ENCODE data around the gene PRKN. TPM values are rescaled to one million over a fixed set of nuclear protein-coding genes. Genes with fewer than 3 reads are reported as not detected.

PRKN gene
- total and polyA plus RNA-seq, 2 donors (not counting 3 experiments of a cell fraction or from before 2014, with no cell fraction given), result 0.06 TPM; not detected in 1

GRCh38 chr6:162178666-162179065 lies 548.9 kb downstream of the PRKN start:
- TF ChIP-seq, protein P1, sequence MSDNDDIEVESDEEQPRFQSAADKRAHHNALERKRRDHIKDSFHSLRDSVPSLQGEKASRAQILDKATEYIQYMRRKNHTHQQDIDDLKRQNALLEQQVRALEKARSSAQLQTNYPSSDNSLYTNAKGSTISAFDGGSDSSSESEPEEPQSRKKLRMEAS (IDR thresholded peaks at IDR 0.05; ENCODE audit: insufficient read depth, insufficient read length), result no peak
- TF ChIP-seq MYC (IDR thresholded peaks at IDR 0.05; ENCODE audit: low read depth, low read length) (no peak), POLR2AphosphoS5 (IDR thresholded peaks at IDR 0.05; ENCODE audit: insufficient read depth, low read depth, low read length) (no peak), POLR2A (IDR thresholded peaks at IDR 0.05; ENCODE audit: low read depth, low read length) (no peak)
- BruUV-seq (replicated peaks), result no TSS peak
- DNase-seq (ENCODE audit: low read depth, low spot score) (no peak), FAIRE-seq (no peak)
- ChIA-PET CTCF (no interaction called here), POLR2A (no interaction called here)
- no peaks in the 10 kb centered on the region for H3K27me3 ChIP-seq (ENCODE audit: control insufficient read depth in 2 of 2, insufficient read depth in 2 of 2, low read length in 2 of 2)
- no peaks in the 10 kb centered on the region for H3K36me3 ChIP-seq (ENCODE audit: control insufficient read depth in 2 of 2, extremely low read depth in 1 of 2, insufficient read depth in 2 of 2, low read length in 2 of 2)
- H2AFZ ChIP-seq (ENCODE audit: low read depth, low read length), result no peak overlapping the region
- H4K20me1 ChIP-seq (replicated peaks; ENCODE audit: control insufficient read depth, extremely low read depth, insufficient read depth, low read length), result no peaks in the 10 kb centered on the region
- H3K9me3 ChIP-seq (replicated peaks; ENCODE audit: control insufficient read depth, insufficient read depth, low read length), result no peaks in the 10 kb centered on the region
- no peak overlapping the region for H3K4me2 ChIP-seq (ENCODE audit: insufficient read depth, low read length)
- no peaks in the 10 kb centered on the region for H3K9me1 ChIP-seq (replicated peaks; ENCODE audit: control insufficient read depth, extremely low read depth, insufficient read depth, low read length)
- intact Hi-C loops (cut with micrococcal nuclease) (no loop called here), dilution Hi-C loops (cut with MboI; ENCODE audit: extremely low pct_ligation_motif_present, low sequenced_read_pairs) (no loop called here)
- H3K4me3 ChIP-seq (replicated peaks in 1 of 3; ENCODE audit: insufficient read depth in 1 of 3, low read depth in 1 of 3, low read length in 3 of 3), result no peak overlapping the region
- no peak overlapping the region for H3K9ac ChIP-seq (replicated peaks; ENCODE audit: extremely low read depth, insufficient read depth, low read length)
- H3K79me2 ChIP-seq (ENCODE audit: control insufficient read depth, insufficient read depth, low read length), result no peaks in the 10 kb centered on the region
- peaks cover 17% of the 10 kb centered on the region for H3K4me1 ChIP-seq (ENCODE audit: control insufficient read depth, extremely low read depth, insufficient read depth, low read length)
- no peak overlapping the region for H3K27ac ChIP-seq (ENCODE audit: insufficient read depth, low read depth, low read length)

- Histone ChIP-seq H3K27ac (ENCODE audit: insufficient read depth, low read depth, low read length) (no peak overlapping the region), H3K27me3 (ENCODE audit: control insufficient read depth in 2 of 2, insufficient read depth in 2 of 2, low read length in 2 of 2) (no peaks in the 10 kb centered on the region), H3K36me3 (ENCODE audit: control insufficient read depth in 2 of 2, extremely low read depth in 1 of 2, insufficient read depth in 2 of 2, low read length in 2 of 2) (no peaks in the 10 kb centered on the region), H3K4me1 (ENCODE audit: control insufficient read depth, extremely low read depth, insufficient read depth, low read length) (peaks cover 19% of the 10 kb centered on the region), H4K20me1 (replicated peaks; ENCODE audit: control insufficient read depth, extremely low read depth, insufficient read depth, low read length) (no peaks in the 10 kb centered on the region), H3K4me3 (replicated peaks in 1 of 3; ENCODE audit: insufficient read depth in 1 of 3, low read depth in 1 of 3, low read length in 3 of 3) (no peak overlapping the region), H3K9ac (replicated peaks; ENCODE audit: extremely low read depth, insufficient read depth, low read length) (no peak overlapping the region), H3K9me3 (replicated peaks; ENCODE audit: control insufficient read depth, insufficient read depth, low read length) (no peaks in the 10 kb centered on the region), H3K9me1 (replicated peaks; ENCODE audit: control insufficient read depth, extremely low read depth, insufficient read depth, low read length) (no peaks in the 10 kb centered on the region), H3K4me2 (ENCODE audit: insufficient read depth, low read length) (no peak overlapping the region), H2AFZ (ENCODE audit: low read depth, low read length) (no peak overlapping the region), H3K79me2 (ENCODE audit: control insufficient read depth, insufficient read depth, low read length) (no peaks in the 10 kb centered on the region)
- POLR2A ChIA-PET, result no interaction called here
- TF ChIP-seq MYC (IDR thresholded peaks at IDR 0.05; ENCODE audit: low read depth, low read length), result no peak
- TF ChIP-seq POLR2AphosphoS5 (IDR thresholded peaks at IDR 0.05; ENCODE audit: insufficient read depth, low read depth, low read length), result no peak
- no peak for TF ChIP-seq JUN (IDR thresholded peaks at IDR 0.05; ENCODE audit: borderline replicate concordance, insufficient read depth, insufficient read length, low read depth)
- TF ChIP-seq, protein P2, sequence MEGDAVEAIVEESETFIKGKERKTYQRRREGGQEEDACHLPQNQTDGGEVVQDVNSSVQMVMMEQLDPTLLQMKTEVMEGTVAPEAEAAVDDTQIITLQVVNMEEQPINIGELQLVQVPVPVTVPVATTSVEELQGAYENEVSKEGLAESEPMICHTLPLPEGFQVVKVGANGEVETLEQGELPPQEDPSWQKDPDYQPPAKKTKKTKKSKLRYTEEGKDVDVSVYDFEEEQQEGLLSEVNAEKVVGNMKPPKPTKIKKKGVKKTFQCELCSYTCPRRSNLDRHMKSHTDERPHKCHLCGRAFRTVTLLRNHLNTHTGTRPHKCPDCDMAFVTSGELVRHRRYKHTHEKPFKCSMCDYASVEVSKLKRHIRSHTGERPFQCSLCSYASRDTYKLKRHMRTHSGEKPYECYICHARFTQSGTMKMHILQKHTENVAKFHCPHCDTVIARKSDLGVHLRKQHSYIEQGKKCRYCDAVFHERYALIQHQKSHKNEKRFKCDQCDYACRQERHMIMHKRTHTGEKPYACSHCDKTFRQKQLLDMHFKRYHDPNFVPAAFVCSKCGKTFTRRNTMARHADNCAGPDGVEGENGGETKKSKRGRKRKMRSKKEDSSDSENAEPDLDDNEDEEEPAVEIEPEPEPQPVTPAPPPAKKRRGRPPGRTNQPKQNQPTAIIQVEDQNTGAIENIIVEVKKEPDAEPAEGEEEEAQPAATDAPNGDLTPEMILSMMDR (IDR thresholded peaks at IDR 0.05; ENCODE audit: extremely low read depth in 1 of 2, insufficient read depth in 1 of 2, low read depth in 1 of 2, low read length in 2 of 2), result no peak
- no peak for TF ChIP-seq POLR2A (IDR thresholded peaks at IDR 0.05; ENCODE audit: low read depth, low read length)
- TF ChIP-seq EZH2 (IDR thresholded peaks at IDR 0.05; ENCODE audit: borderline replicate concordance, low read depth, low read length, severe bottlenecking), result no peak
- TF ChIP-seq GATA2 (IDR thresholded peaks at IDR 0.05; ENCODE audit: insufficient read depth, insufficient read length, low read depth, low read length), result no peak
- TF ChIP-seq, protein P1 (IDR thresholded peaks at IDR 0.05; ENCODE audit: insufficient read depth, insufficient read length), result no peak
- TF ChIP-seq FOS (IDR thresholded peaks at IDR 0.05; ENCODE audit: borderline replicate concordance, insufficient read depth, low read length), result no peak
- CTCF ChIA-PET, result no interaction called here
- dilution Hi-C loops (cut with MboI; ENCODE audit: extremely low pct_ligation_motif_present, low sequenced_read_pairs) (no loop called here), intact Hi-C loops (cut with micrococcal nuclease) (no loop called here)
- FAIRE-seq (no peak), DNase-seq (ENCODE audit: low read depth, low spot score) (no peak)
- BruUV-seq (replicated peaks), result no TSS peak
Observed at GRCh38 chr6:162178266-162178665, 549.3 kb downstream of the PRKN start.

All from endothelial cell of umbilical vein (primary cell).